Neural progenitor cell (in vitro differentiated cells): ENCODE results near the gene CNPY4.

Experiments
- EZH2 ChIP-seq: fragments of 200-600 bp; sonication (generic); IDR thresholded peaks from 2 replicates; pipeline ENCODE4 v1.6.1; 2017; ENCODE audit warnings: antibody characterized with exemption, mild to moderate bottlenecking, moderate library complexity
- EZH2phosphoT487 ChIP-seq: fragments of 200-600 bp; sonication (generic); IDR thresholded peaks from 2 replicates; pipeline ENCODE4 v1.6.1; 2017; ENCODE audit warnings: antibody characterized with exemption
- TF ChIP-seq, protein P1 (sequence below): fragments of 200-600 bp; sonication (generic); IDR thresholded peaks from 2 replicates; pipeline ENCODE4 v1.5.1; 2017; ENCODE audit warnings: antibody characterized with exemption, mild to moderate bottlenecking

DNA sequence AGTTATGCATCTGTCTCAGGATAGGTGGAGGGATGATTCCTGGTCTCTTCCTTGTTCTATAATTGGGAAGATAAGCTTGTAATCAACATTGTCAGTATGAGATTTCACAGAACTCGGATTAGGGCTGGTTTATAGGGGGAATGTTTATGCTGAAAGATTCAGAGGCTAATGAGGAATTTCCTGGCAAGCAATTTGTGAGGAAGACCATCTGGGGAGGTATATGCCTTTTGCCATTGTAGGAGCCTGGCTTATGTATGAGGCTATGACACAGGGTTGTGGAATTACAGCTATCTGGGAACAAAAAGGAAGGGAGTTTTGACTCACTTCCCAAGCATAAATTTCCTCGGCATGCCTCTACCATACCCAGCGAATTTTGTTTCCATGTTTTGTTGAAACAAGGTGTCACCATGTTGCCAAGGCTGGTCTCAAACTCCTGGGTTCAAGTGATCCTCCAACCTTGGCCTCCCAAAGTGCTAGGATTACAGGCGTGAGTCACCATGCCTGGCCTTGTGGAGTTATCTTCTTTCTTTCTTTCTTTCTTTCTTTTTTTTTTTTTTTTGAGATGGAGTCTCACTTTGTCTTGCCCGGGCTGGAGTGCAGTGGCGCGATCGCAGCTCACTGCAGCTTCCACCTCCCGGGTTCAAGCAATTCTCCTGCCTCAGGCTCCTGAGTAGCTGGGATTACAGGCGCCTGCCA lies 32.2 kb upstream of the CNPY4 start:
- no peak for TF ChIP-seq EZH2
- TF ChIP-seq, protein P1, sequence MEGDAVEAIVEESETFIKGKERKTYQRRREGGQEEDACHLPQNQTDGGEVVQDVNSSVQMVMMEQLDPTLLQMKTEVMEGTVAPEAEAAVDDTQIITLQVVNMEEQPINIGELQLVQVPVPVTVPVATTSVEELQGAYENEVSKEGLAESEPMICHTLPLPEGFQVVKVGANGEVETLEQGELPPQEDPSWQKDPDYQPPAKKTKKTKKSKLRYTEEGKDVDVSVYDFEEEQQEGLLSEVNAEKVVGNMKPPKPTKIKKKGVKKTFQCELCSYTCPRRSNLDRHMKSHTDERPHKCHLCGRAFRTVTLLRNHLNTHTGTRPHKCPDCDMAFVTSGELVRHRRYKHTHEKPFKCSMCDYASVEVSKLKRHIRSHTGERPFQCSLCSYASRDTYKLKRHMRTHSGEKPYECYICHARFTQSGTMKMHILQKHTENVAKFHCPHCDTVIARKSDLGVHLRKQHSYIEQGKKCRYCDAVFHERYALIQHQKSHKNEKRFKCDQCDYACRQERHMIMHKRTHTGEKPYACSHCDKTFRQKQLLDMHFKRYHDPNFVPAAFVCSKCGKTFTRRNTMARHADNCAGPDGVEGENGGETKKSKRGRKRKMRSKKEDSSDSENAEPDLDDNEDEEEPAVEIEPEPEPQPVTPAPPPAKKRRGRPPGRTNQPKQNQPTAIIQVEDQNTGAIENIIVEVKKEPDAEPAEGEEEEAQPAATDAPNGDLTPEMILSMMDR, result no peak
- no peak for TF ChIP-seq EZH2phosphoT487
